ENCODE measurements around the gene ATRNL1. TPM values are rescaled to one million over a fixed set of nuclear protein-coding genes. Genes with fewer than 3 reads are reported as not detected.

Gene ATRNL1
- total RNA-seq, 1 donor from 2014 or later: 16.4 TPM

DNA sequence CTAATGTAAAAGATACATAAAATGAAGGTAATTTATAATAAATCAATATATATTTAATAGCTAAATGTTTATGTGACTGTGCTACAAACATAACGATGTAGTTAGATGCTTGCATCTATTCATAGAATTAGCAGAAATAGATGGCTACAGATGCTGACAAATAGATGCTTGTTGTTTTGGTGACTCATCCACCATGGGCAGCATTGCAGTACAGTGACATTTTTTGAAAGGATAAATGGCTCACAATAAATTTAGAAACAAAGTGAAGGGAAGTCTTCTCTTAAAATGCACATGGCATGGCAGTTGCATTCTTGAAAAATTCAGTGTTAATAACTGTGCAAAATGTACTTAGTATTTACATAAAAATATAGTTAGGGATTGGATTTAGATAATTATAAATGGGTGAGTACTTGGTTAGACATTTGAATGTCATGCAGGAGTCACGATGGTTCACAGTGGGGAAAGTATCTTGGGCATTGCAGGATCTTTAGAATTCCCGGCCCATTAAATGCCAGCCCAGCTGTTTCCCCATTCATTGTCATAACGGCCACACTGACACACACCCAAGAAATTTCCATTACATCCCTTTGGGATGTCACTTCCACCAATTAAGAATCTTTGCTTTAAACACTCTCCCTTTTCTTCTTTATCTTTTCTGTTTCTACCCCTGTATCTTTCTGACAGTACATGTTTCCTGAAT, 564.1 kb downstream of the ATRNL1 start:
- Histone ChIP-seq H4K20me1 (ENCODE audit: low read depth) (no peaks in the 10 kb centered on the region), H3K27ac (no peak overlapping the region), H3K9ac (no peak overlapping the region), H3K36me3 (no peaks in the 10 kb centered on the region), H3K4me3 (no peak overlapping the region), H3F3A (ENCODE audit: low read depth) (no peaks in the 10 kb centered on the region), H2AFZ (replicated peaks) (no peak overlapping the region), H3K4me1 (no peaks in the 10 kb centered on the region), H3K79me2 (ENCODE audit: low read depth) (no peaks in the 10 kb centered on the region), H3K9me3 (ENCODE audit: low read depth) (no peaks in the 10 kb centered on the region), H3K27me3 (no peaks in the 10 kb centered on the region), H3K4me2 (no peak overlapping the region)
- DNase-seq (ENCODE audit: low spot score): no peak
- Mint-ChIP-seq H3K9me3 (no peaks in the 10 kb centered on the region), H3K4me3 (no peak overlapping the region), H3K36me3 (no peaks in the 10 kb centered on the region), H3K27me3 (ENCODE audit: insufficient read depth, low read depth) (no peaks in the 10 kb centered on the region), H3K4me1 (peaks cover 3% of the 10 kb centered on the region), H3K27ac (no peak overlapping the region)
- TF ChIP-seq, protein P1, sequence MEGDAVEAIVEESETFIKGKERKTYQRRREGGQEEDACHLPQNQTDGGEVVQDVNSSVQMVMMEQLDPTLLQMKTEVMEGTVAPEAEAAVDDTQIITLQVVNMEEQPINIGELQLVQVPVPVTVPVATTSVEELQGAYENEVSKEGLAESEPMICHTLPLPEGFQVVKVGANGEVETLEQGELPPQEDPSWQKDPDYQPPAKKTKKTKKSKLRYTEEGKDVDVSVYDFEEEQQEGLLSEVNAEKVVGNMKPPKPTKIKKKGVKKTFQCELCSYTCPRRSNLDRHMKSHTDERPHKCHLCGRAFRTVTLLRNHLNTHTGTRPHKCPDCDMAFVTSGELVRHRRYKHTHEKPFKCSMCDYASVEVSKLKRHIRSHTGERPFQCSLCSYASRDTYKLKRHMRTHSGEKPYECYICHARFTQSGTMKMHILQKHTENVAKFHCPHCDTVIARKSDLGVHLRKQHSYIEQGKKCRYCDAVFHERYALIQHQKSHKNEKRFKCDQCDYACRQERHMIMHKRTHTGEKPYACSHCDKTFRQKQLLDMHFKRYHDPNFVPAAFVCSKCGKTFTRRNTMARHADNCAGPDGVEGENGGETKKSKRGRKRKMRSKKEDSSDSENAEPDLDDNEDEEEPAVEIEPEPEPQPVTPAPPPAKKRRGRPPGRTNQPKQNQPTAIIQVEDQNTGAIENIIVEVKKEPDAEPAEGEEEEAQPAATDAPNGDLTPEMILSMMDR (IDR thresholded peaks at IDR 0.05): no peak
- no peak for TF ChIP-seq EZH2phosphoT487 (IDR thresholded peaks at IDR 0.05)
- no peak for TF ChIP-seq EZH2 (IDR thresholded peaks at IDR 0.05)

DNA sequence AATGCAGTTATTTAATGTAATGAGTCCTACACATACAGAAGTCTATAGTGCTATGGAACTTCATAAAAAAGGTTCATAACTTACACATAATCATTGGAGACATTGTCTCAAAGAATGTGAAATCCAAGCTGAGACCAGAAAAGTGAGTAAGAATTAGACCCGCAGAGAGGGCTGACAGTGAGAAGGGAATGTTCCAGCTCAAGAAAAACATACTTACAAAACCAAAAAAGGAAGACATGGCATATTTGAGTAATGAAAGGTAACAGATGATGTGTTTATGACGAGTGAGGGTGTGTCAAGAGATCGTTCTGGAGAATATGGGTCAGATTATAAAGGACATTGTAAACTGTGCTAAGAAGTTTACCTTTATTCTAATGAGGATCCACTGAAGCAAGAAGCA, 566.5 kb downstream of the ATRNL1 start:
- no peaks in the 10 kb centered on the region for H3K27me3 Mint-ChIP-seq (ENCODE audit: insufficient read depth, low read depth)

DNA sequence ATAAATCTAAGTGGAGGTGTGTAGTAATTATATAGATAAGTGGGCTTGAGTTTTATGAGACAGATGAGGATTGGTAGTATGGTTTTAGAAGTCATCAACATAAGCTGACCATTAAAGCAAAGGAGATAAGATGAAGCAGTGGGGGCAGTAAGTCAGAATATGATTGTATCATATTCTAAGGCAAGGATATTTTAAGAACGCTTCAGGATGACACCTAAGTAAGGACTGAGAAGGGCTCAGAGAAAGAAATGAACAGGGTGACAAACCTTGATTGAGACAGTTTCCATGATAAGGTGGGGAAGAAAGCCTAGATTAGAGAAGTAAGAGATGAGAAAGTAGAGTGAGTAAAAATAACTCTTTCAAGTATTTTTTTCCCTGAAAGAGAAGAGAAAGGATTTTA, 567.2 kb downstream of the ATRNL1 start:
- no peaks in the 10 kb centered on the region for H4K20me1 ChIP-seq (ENCODE audit: low read depth)

More for the DNA sequence above, 566.5 kb downstream of the ATRNL1 start:
- H3K79me2 ChIP-seq (ENCODE audit: low read depth): no peaks in the 10 kb centered on the region
- H3K4me3 ChIP-seq: no peak overlapping the region
- no peak overlapping the region for H3K27ac Mint-ChIP-seq
- DNase-seq (ENCODE audit: low spot score): no peak
- no peak overlapping the region for H3K4me2 ChIP-seq
- no peaks in the 10 kb centered on the region for H3F3A ChIP-seq (ENCODE audit: low read depth)
- H3K4me3 Mint-ChIP-seq: no peak overlapping the region
- H4K20me1 ChIP-seq (ENCODE audit: low read depth): no peaks in the 10 kb centered on the region
- H3K27me3 ChIP-seq: no peaks in the 10 kb centered on the region
- H3K9ac ChIP-seq: no peak overlapping the region
- H3K27ac ChIP-seq: no peak overlapping the region
- no peaks in the 10 kb centered on the region for H3K4me1 ChIP-seq
- TF ChIP-seq, protein P1 (IDR thresholded peaks at IDR 0.05): no peak
- TF ChIP-seq EZH2phosphoT487 (IDR thresholded peaks at IDR 0.05) (no peak), EZH2 (IDR thresholded peaks at IDR 0.05) (no peak)
- H2AFZ ChIP-seq (replicated peaks): no peak overlapping the region
- H3K9me3 Mint-ChIP-seq: no peaks in the 10 kb centered on the region
- no peaks in the 10 kb centered on the region for H3K36me3 Mint-ChIP-seq
- no peaks in the 10 kb centered on the region for H3K36me3 ChIP-seq
- no peaks in the 10 kb centered on the region for H3K4me1 Mint-ChIP-seq
- no peaks in the 10 kb centered on the region for H3K9me3 ChIP-seq (ENCODE audit: low read depth)

More for the DNA sequence above, 567.2 kb downstream of the ATRNL1 start:
- Histone ChIP-seq H3K27me3 (no peaks in the 10 kb centered on the region), H3K79me2 (ENCODE audit: low read depth) (no peaks in the 10 kb centered on the region), H3K9ac (no peak overlapping the region), H3K36me3 (no peaks in the 10 kb centered on the region), H2AFZ (replicated peaks) (no peak overlapping the region), H3F3A (ENCODE audit: low read depth) (no peaks in the 10 kb centered on the region), H3K4me1 (no peaks in the 10 kb centered on the region), H3K27ac (no peak overlapping the region), H3K4me2 (no peak overlapping the region), H3K4me3 (no peak overlapping the region), H3K9me3 (ENCODE audit: low read depth) (no peaks in the 10 kb centered on the region)
- H3K4me3 Mint-ChIP-seq: no peak overlapping the region
- DNase-seq (ENCODE audit: low spot score): no peak
- H3K27ac Mint-ChIP-seq: no peak overlapping the region
- H3K36me3 Mint-ChIP-seq: no peaks in the 10 kb centered on the region
- no peaks in the 10 kb centered on the region for H3K4me1 Mint-ChIP-seq
- TF ChIP-seq, protein P1 (IDR thresholded peaks at IDR 0.05): no peak
- TF ChIP-seq EZH2 (IDR thresholded peaks at IDR 0.05) (no peak), EZH2phosphoT487 (IDR thresholded peaks at IDR 0.05) (no peak)
- H3K9me3 Mint-ChIP-seq: no peaks in the 10 kb centered on the region
- H3K27me3 Mint-ChIP-seq (ENCODE audit: insufficient read depth, low read depth): no peaks in the 10 kb centered on the region
